HepG2 (cell line): ENCODE measurements around the gene RNF114. TPM values are rescaled to one million over a fixed set of nuclear protein-coding genes. Genes with fewer than 3 reads are reported as not detected.

Experiments used
- CBFB ChIP-seq: sonication (generic); formaldehyde crosslinking; IDR thresholded peaks from 2 replicates; pipeline ENCODE4 v1.4.0; 2020; ENCODE audit warnings: missing genetic modification reagents
- CC2D1A ChIP-seq: sonication (generic); formaldehyde crosslinking; IDR thresholded peaks from 2 replicates; pipeline ENCODE4 v1.8.1; 2023; ENCODE audit warnings: mild to moderate bottlenecking, missing genetic modification reagents
- CENPT ChIP-seq: sonication (generic); formaldehyde crosslinking; IDR thresholded peaks from 2 replicates; pipeline ENCODE4 v1.8.0; 2022; ENCODE audit warnings: low read depth, mild to moderate bottlenecking, moderate library complexity, missing genetic modification reagents
- EP300 ChIP-seq, 3 experiments: sonication (generic) in 1 of 3; formaldehyde crosslinking in 1 of 3; IDR thresholded peaks; 2 replicates each; pipeline versions ENCODE4 v1.5.1 to v1.6.1; 2011 to 2020; ENCODE audit warnings: low read depth in 2 of 3, low read length in 2 of 3, borderline replicate concordance in 1 of 3, improper control_type of control experiment in 1 of 3, mild to moderate bottlenecking in 1 of 3, missing genetic modification reagents in 1 of 3, moderate library complexity in 1 of 3
- KLF6 ChIP-seq: IDR thresholded peaks from 2 replicates; pipeline ENCODE4 v1.8.0; 2016; ENCODE audit warnings: missing biosample characterization, missing genetic modification reagents
- MTA1 ChIP-seq: sonication (generic); formaldehyde crosslinking; IDR thresholded peaks from 2 replicates; pipeline ENCODE4 v1.4.0; 2020; ENCODE audit warnings: missing genetic modification reagents, mild to moderate bottlenecking, borderline replicate concordance
- TEAD2 ChIP-seq: sonication (generic); formaldehyde crosslinking; IDR thresholded peaks from 2 replicates; pipeline ENCODE4 v1.9.0; 2021; ENCODE audit warnings: missing genetic modification reagents
- ZBTB20 ChIP-seq: sonication (generic); formaldehyde crosslinking; IDR thresholded peaks from 2 replicates; pipeline ENCODE4 v1.8.1; 2023; ENCODE audit warnings: missing genetic modification reagents, low read depth, mild to moderate bottlenecking, borderline replicate concordance
- ZNF260 ChIP-seq: sonication (generic); formaldehyde crosslinking; IDR thresholded peaks from 2 replicates; pipeline ENCODE4 v1.4.0; 2020; ENCODE audit warnings: missing genetic modification reagents, low read depth, mild to moderate bottlenecking, borderline replicate concordance
- ZNF264 ChIP-seq: sonication (generic); formaldehyde crosslinking; IDR thresholded peaks from 2 replicates; pipeline ENCODE4 v1.4.0; 2020; ENCODE audit warnings: missing genetic modification reagents
- ZNF607 ChIP-seq: sonication (generic); formaldehyde crosslinking; IDR thresholded peaks from 2 replicates; pipeline ENCODE4 v1.5.1; 2020; ENCODE audit warnings: missing genetic modification reagents, mild to moderate bottlenecking, borderline replicate concordance
- ZNF878 ChIP-seq: sonication (generic); formaldehyde crosslinking; IDR thresholded peaks from 2 replicates; pipeline ENCODE4 v1.8.1; 2023; ENCODE audit warnings: mild to moderate bottlenecking, missing genetic modification reagents, moderate library complexity
- ZNF891 ChIP-seq: sonication (generic); formaldehyde crosslinking; IDR thresholded peaks from 2 replicates; pipeline ENCODE4 v1.5.0; 2020; ENCODE audit warnings: mild to moderate bottlenecking, missing genetic modification reagents
- polyA plus RNA-seq, 8 experiments: library from polyadenylated mRNA; depleted of rRNA in 3 of 8; stranded (reverse) in 7 of 8; unstranded in 1 of 8; fragments of >200 nt; fragmentation: Illumina TruSeq in 4 of 8; extraction: Trizol in 4 of 8; gene quantifications; 2 replicates each; pipeline versions ENCODE4 v1.2.1 to v1.2.3, GENCODE V29; 2011 to 2016; ENCODE audit warnings: low read depth in 4 of 8, missing spikeins in 1 of 8, mixed read lengths in 1 of 8; ENCODE audit not compliant: insufficient read depth in 1 of 8
- total RNA-seq, 5 experiments: library from RNA; depleted of rRNA; stranded (reverse); fragments of >200 nt; fragmentation: Illumina TruSeq; extraction: Trizol; gene quantifications; 2 replicates each; pipeline ENCODE4 v1.2.3, GENCODE V29; 2016; ENCODE audit warnings: low read depth in 1 of 5
- TF ChIP-seq, protein P1 (sequence below): sonication (generic); formaldehyde crosslinking; IDR thresholded peaks from 2 replicates; pipeline ENCODE4 v1.4.0; 2020; ENCODE audit warnings: mild to moderate bottlenecking, low read depth, missing genetic modification reagents
- TF ChIP-seq, protein P2 (sequence below): IDR thresholded peaks from 2 replicates; pipeline ENCODE4 v1.6.1; 2016; ENCODE audit warnings: missing compliant biosample characterization, missing genetic modification reagents, borderline replicate concordance
- TF ChIP-seq, protein P3 (sequence below): sonication (generic); formaldehyde crosslinking; conservative IDR thresholded peaks from 2 replicates; pipeline ENCODE4 v1.8.0; 2022; ENCODE audit warnings: missing genetic modification reagents
- TF ChIP-seq, protein P4 (sequence below): fragments of 450-650 bp; IDR thresholded peaks from 2 replicates; pipeline ENCODE4 v1.6.1; 2017
- TF ChIP-seq, protein P5 (sequence below): IDR thresholded peaks from 2 replicates; pipeline ENCODE4 v1.6.1; 2016; ENCODE audit warnings: missing compliant biosample characterization, missing genetic modification reagents, borderline replicate concordance

RNF114 gene
- total and polyA plus RNA-seq, 2 of the 13 experiments (the other 11 are each of a cell fraction or from before 2014, with no cell fraction given) = 119 to 126 TPM

DNA sequence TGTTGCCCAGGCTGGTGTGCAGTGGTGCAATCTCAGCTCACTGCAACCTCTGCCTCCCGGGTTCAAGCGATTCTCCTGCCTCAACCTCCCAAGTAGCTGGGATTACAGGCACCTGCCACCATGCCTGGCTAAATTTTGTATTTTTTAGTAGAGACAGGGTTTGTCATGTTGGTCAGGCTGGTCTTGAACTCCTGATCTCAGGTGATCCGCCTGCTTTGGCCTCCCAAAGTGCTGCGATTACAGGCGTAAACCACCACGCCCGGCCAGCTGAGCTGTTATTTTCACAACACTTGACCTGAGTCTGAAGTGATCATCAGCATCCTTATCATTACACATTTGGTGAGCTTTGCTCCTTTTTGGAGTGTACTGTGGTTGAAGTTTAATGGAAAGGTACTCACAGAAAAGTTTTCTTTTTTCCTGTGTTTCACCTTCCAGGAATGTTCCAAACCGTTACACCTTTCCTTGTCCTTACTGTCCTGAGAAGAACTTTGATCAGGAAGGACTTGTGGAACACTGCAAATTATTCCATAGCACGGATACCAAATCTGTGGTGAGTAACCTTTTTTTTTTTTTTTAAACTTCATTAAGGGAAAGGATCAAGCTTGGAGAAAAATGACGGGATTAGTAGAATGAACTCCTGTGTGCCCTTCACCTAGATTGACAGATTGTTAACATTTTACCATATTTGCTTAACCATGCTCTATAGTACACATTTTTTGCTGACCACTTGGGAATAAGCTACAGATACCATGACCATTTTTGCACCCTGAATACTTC, 9.7 kb downstream of the RNF114 start (continued):
- TF ChIP-seq ZNF264 (CRISPR knock-in tag) (no peak), ZNF891 (CRISPR knock-in tag) (peak; percentile 40; the same call in 1 of the 2 replicates), ZNF878 (CRISPR knock-in tag) (no peak), ZNF607 (peak; percentile 87; the same call in 1 of the 2 replicates), CC2D1A (CRISPR knock-in tag) (no peak), KLF6 (CRISPR knock-in tag) (no peak), ZNF260 (CRISPR knock-in tag) (no peak), TEAD2 (CRISPR knock-in tag) (no peak), EP300 (IDR thresholded peaks at IDR 0.05; ENCODE audit: low read depth in 2 of 2, low read length in 2 of 2) (peak in 1 of 2 experiments; percentile 74; a peak in 2 of 4 replicates), EP300 (CRISPR knock-in tag; IDR thresholded peaks at IDR 0.05; ENCODE audit: borderline replicate concordance) (peak; percentile 73; the same call in 1 of the 2 replicates), ZBTB20 (CRISPR knock-in tag) (0 out of 2 replicates have a peak, but pooled peaks have one; percentile 42), CBFB (CRISPR knock-in tag) (no peak), MTA1 (peak; percentile 82), CENPT (no peak)
- TF ChIP-seq, protein P1, sequence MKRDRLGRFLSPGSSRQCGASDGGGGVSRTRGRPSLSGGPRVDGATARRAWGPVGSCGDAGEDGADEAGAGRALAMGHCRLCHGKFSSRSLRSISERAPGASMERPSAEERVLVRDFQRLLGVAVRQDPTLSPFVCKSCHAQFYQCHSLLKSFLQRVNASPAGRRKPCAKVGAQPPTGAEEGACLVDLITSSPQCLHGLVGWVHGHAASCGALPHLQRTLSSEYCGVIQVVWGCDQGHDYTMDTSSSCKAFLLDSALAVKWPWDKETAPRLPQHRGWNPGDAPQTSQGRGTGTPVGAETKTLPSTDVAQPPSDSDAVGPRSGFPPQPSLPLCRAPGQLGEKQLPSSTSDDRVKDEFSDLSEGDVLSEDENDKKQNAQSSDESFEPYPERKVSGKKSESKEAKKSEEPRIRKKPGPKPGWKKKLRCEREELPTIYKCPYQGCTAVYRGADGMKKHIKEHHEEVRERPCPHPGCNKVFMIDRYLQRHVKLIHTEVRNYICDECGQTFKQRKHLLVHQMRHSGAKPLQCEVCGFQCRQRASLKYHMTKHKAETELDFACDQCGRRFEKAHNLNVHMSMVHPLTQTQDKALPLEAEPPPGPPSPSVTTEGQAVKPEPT (CRISPR knock-in tag) = 0 out of 2 replicates have a peak, but pooled peaks have one; percentile 24
- TF ChIP-seq, protein P2, sequence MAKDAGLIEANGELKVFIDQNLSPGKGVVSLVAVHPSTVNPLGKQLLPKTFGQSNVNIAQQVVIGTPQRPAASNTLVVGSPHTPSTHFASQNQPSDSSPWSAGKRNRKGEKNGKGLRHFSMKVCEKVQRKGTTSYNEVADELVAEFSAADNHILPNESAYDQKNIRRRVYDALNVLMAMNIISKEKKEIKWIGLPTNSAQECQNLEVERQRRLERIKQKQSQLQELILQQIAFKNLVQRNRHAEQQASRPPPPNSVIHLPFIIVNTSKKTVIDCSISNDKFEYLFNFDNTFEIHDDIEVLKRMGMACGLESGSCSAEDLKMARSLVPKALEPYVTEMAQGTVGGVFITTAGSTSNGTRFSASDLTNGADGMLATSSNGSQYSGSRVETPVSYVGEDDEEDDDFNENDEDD (CRISPR knock-in tag) = no peak
- TF ChIP-seq, protein P3, sequence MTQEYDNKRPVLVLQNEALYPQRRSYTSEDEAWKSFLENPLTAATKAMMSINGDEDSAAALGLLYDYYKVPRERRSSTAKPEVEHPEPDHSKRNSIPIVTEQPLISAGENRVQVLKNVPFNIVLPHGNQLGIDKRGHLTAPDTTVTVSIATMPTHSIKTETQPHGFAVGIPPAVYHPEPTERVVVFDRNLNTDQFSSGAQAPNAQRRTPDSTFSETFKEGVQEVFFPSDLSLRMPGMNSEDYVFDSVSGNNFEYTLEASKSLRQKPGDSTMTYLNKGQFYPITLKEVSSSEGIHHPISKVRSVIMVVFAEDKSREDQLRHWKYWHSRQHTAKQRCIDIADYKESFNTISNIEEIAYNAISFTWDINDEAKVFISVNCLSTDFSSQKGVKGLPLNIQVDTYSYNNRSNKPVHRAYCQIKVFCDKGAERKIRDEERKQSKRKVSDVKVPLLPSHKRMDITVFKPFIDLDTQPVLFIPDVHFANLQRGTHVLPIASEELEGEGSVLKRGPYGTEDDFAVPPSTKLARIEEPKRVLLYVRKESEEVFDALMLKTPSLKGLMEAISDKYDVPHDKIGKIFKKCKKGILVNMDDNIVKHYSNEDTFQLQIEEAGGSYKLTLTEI (CRISPR knock-in tag) = no peak
- TF ChIP-seq, protein P4, sequence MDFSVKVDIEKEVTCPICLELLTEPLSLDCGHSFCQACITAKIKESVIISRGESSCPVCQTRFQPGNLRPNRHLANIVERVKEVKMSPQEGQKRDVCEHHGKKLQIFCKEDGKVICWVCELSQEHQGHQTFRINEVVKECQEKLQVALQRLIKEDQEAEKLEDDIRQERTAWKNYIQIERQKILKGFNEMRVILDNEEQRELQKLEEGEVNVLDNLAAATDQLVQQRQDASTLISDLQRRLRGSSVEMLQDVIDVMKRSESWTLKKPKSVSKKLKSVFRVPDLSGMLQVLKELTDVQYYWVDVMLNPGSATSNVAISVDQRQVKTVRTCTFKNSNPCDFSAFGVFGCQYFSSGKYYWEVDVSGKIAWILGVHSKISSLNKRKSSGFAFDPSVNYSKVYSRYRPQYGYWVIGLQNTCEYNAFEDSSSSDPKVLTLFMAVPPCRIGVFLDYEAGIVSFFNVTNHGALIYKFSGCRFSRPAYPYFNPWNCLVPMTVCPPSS = no peak
- TF ChIP-seq, protein P5, sequence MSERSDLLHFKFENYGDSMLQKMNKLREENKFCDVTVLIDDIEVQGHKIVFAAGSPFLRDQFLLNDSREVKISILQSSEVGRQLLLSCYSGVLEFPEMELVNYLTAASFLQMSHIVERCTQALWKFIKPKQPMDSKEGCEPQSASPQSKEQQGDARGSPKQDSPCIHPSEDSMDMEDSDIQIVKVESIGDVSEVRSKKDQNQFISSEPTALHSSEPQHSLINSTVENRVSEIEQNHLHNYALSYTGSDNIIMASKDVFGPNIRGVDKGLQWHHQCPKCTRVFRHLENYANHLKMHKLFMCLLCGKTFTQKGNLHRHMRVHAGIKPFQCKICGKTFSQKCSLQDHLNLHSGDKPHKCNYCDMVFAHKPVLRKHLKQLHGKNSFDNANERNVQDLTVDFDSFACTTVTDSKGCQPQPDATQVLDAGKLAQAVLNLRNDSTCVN = no peak
